ENCODE data around the gene SLCO3A1.
"Not testable (repeated sequence)": the region's sequence is repeated elsewhere in the genome, so short reads cannot be mapped to it uniquely, and the experiment has no call there.

SLCO3A1 gene

DNA sequence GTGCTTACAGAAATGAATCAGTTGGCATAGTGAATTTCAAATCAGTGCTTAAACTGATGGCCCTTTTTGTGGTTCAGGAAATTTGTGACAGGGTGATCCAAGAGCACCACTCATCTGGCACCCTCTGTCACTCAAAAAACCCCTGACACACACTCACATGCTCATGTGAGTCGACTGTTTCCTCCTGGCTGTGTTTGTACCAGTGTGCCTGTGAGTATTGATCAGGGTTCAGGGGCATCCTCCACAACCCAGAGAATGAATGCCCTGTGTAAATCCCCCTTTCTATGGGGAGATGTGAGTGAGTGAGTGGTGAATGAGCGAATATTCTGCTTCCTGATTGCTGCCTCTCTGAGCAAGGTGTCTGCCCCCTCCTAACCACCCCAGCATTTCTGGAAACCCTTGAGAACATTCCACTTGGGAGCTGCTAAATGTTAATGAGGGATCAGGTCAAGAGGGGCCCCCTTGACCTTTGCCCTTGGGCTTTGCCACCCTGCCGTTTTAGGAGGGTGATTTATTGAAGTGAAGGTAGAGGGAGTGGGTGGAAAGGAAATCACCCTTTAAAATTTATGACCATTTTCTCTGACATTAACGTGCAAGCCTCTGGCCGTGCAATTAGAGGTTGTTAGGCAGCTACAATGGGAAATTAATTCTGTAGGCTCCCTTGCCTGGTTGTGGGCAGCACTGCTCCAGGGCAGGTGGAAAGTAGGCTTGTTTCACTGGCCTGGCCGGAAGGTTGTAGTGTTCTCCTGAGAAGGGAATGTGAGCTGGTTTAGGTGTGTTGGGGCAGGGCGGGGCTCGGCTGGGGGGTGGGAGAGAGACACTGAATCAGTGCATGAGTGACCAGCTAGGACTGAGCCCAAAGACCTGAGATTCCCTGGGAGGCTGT, 87.2 kb downstream of the SLCO3A1 start:
- no peak for DNase-seq (ENCODE audit: low spot score)

DNA sequence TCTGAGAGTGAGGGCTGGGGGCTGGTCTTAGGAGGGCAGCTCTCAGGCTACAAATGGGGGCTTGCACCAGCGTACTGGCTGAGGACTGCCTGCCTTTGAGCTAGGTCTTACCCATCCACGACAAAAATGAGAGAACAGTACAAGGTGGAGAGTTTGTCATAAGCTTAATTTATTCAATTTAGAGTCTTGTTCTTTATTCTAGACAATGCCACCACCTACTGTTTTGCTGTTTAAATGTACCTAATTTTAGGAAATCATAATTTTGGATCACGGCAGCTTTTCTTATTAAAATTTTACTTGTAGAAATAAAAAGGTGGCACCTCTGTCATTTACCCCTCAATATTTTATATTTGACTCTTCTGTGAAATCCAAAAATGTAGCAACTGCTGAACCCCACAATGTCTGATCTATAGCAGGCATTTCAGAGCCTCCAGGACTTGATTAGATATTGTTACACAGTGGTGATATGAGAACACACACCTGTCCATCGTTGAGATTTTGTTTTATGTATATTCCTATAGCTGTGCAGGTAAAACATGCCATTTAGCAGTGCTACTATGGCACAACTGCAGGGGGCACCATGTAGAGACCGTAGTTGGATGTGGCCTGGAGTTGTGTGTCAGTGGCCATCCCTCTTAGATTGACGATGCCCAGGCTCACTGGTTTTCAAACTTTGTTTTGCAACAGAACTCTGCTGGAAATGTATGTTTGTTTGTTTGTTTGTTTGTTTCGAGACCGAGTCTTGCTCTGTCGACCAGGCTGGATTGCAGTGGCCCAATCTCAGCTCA, 88.6 kb downstream of the SLCO3A1 start:
- DNase-seq (ENCODE audit: low spot score): no peak

DNA sequence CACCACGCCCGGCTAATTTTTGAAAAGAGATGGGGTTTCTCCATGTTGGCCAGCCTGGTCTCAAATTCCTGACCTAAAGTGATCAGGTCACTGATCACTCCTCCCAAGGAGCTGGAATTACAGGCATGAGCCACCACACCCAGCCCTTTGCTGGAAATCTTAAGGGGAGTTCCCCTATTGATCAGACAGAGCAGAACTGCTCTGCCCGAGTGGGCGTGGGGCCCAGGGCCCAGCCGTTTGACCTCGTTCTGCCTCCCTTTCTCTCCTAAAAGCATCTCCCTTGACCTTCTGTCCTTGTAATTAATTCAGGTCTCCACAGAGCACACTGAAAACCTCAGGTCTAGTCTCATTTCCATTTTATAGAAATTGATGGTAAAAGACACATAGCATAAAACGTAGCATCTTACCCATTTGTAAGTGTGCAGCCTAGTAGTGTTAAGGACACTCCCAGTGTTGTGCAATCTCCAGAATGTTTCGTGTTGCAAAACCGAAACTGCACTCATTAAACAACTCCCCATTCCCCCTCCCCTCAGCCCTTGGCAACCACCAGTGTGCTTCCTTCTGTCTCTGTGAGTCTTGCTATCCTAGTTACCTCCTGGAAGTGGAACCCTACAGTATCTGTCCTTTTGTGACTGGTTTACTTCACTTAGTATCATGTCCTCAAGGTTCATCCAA, 89.3 kb downstream of the SLCO3A1 start:
- DNase-seq (ENCODE audit: low spot score): no peak

DNA sequence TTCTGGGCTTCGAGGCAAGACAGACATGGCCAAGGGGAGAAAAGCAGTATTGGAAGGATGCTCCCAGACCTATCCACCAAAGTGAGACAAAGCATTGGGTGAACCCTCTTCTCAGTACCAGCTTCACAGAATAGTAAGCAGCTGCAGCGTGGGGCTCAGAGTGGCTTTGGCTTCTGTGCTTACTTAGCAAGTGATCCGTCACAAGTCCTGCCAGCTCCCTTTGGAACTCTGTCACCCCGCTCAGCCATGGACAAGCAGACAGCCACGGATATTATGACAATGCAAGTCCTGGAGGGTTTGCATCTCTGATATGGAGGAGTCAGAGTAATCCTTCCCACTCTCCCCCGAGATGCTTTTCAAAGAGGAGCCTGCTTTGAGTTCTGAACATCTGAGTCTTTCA, 90.8 kb downstream of the SLCO3A1 start:
- no peak for DNase-seq (ENCODE audit: low spot score)

DNA sequence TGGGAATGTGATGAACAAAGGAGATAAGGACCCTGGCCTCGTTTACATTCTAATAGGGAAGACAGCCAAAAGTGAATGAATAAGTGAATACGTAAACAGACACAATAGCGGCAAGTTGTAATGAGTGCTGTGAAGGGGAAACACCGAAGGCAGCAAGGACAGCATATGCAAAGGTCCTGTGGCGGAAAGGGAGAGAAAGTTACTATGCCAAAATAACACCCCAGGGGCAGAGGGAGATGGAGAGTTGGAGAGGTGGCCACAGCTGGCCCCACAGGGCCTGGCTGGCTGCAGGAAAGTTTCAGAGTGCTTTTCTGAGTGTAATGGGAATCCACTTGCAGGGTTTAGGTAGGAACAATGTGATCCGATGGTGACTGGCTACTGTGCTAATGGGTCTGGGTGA, 91.9 kb downstream of the SLCO3A1 start:
- DNase-seq (ENCODE audit: low spot score): no peak

DNA sequence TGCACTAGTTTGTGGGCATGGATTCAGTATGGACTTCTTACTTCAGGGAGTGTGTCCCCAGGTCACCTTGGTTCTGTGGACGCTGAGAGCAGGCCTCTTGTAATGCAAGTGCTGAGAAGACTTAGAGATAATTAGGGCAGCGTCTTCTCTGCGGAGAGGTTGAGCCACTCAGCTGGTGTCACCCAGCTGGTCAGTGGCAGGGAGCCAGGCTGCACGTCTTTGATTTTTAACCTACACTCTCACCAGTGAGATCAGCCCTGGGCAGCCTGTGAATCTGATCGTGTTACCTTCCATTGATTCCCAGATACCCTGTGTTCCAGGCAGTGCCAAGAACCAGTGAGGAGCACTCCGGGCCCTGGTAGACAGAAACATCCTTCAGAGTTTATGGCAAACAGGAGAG, 92.6 kb downstream of the SLCO3A1 start:
- DNase-seq (ENCODE audit: low spot score): no peak

DNA sequence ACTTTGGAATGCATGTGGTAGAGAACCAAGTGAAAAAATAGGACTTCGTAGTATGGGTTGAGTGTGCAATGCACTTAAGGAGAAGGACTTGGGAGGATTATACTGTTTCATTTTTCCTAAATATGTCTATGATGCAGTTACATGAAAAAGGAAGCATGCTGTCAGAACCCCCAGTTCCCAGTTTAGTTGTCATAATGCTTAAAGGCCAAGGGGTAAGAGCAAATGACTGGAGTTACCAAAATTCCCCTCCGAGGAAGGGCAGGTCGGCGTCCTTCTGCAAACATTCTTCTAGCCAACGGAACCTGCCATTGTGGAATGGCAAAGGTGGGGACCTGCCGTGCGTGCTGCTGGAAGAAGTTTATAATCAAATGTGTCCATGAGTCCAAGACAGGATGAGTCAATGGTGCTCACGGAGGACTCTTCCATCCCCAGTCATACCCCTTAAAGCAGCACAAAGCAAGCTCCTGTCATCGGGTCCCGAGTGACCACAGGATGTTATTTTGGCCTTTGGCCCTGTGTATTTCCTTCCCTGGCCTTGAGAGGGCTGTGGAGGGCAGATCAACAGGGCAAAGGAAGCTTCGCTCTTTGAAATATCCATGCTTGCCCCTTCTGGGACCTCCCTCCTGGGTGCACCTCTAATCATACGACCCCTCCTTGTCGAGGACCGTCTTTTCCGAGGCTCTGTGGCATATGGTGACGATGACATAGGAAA, 93.2 kb downstream of the SLCO3A1 start:
- DNase-seq (ENCODE audit: low spot score): peak; percentile 35

DNA sequence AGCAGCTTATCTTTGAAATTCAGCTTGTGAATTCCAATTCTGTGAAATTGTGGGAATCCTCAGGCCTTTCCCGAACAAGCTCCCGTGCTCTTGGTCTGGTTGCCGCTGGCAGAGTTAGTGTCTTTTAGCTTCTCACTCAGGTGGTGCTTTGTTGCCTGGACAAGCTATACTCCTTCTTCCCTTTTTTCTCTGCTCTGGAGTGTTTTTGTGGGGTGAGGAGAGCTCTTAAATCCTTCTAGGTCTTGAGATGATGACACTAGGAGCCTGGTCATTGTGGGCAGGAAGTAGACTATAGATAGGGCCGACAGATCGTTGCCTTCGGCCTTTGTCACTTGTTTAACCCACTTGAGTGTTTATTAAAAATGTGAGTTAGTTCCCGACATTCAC, 93.8 kb downstream of the SLCO3A1 start:
- DNase-seq (ENCODE audit: low spot score): no peak

DNA sequence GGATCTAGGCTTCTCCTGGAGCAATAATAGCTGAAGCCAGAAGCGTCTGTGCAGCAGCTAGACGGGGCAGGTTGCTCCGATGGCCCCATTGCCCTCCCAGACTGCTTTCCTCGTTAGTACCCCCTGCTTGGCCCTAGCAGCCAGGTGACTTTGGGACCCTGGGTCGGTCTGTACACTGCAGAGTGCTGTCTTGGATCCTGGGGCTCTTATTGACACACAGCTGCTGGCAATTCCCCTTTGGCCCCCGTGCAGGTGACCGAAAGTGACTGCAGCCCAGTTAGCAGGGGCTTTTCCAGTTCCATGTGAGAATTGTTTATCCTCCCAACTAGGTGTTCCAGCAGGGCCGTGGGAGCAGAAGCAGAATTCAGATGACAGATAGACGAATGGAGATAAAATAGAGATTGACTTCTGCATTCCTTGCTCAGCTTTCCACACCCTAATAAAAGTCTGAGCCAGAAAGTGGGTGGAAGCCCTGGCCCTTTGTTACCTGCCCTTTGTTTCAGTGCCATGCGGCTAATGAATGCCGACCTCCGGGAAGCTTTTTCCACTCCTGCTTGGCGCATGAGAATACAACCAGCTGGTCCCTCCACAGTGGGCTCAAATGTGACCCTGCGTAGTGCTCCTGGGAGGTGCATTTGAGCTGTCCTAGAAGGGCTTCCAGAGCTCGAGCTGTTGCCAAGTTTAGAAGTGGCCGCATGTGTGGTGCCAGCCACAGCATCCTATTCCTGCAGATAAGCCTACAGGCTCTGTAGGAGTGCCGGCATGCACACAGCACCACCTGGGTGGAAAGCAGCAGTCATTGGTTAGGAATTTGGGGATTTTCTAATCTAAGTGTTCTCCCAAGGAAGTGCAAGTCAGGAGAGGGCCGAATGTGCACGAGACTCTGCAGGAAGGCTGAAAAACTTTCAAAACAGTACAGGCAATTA, 94.4 kb downstream of the SLCO3A1 start:
- DNase-seq (ENCODE audit: low spot score): peak; percentile 34

DNA sequence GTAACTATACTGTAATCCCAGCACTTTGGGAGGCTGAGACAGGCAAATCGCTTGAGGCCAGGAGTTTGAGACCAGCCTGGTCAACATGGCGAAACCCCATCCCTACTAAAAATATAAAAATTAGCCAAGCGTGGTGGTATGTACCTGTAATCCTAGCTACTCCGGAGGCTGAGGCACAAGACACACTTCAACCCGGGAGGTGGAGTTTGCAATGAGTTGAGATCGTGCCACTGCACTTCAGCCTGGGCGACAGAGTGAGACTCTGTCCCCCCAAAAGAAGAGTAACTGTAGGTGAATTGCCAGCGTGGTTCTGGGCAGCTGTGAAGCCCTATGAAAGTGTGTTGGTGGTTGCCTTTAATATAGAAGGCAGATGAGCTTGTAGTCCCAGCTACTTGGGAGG, 95.9 kb downstream of the SLCO3A1 start:
- DNase-seq (ENCODE audit: low spot score): no peak

DNA sequence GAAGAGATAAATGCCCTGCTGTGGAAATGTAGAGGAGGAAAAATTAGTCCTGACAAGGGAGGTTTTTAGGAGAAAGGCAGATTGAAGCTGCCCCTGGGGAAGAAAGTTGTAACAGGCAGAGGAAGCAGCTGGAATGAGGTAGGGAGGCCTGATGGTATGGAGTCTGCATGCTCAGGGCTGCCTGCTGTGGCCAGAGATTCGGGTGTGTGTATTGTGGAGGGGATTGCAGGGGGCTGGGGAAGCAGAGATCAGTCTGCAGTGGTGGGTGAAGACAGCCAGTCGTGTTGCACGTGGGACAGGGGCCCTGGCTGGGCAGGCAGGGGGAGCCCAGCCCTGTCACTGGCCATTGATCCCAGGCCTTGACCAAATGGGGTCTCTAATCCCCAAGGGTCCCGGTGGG, 96.5 kb downstream of the SLCO3A1 start:
- DNase-seq (ENCODE audit: low spot score): no peak

DNA sequence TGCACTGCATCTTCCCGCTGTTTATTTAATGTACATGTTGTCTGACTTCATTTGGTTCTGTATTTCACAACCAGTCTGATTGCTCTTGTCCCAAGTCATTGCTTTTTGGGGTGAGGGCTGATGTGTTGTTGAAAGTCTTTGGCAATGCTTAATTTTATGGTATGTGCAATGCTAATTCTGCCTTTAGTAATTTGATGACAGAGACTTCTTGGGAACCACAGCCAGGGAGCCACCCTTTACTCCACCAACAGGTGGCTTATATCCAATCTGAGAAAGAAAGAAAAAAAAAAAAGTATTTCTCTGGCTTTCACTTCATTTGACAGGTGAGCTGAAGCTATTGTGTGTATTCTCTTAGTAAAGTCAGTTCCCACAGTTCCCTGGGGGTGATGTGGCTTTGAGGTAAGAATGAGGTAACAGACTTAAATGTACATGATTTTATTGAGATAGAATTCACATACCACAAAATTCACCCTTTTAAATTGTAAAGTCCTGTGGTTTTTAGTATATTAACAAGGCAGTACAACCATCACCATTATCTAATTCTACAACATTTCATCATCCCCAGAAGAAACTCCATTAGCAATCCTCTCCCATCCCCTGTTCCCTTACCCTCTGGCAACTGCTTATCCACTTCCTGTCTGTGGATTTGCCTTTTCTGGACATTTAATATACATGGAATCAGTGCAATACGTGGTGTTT, 97.3 kb downstream of the SLCO3A1 start:
- DNase-seq (ENCODE audit: low spot score): no peak

DNA sequence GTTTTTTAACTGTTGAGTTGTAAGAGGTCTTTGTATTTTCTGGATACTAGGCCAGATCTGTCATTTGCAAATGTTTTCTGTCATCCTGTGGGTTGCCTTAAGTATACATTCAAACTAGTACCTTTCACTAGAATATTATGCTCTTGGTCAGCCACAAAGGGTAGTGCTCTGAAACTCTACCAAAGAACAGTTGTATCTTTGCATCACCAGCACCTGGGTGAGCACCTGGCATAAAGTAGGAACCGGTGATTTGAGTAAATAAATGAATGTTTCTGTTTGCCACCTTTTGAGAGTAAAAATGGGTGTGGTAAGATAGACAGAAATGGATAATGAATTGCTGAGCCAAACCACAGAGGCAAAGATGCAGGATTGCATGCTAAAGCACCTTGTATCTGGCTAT, 98.7 kb downstream of the SLCO3A1 start:
- DNase-seq (ENCODE audit: low spot score): no peak

DNA sequence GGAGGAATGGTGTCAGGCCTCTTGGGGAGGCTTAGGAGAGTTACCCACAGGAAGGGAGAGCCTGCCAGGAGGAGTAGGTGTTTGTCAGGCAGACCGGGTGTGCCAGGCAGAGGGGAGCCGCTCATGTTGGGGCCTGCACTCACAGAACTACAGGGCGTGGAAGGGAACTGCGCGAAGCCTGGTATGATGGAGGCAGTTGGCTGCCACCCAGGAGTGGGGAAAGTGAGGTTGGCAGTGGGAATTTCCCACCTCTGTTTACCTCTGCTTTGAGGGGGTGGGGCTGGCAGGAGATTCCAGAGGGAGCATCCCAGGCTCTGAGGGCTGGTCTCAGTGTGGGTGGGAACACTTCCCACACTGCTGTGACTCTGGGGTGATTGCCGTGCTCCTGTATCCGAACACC, 99.9 kb downstream of the SLCO3A1 start:
- DNase-seq (ENCODE audit: low spot score): no peak

DNA sequence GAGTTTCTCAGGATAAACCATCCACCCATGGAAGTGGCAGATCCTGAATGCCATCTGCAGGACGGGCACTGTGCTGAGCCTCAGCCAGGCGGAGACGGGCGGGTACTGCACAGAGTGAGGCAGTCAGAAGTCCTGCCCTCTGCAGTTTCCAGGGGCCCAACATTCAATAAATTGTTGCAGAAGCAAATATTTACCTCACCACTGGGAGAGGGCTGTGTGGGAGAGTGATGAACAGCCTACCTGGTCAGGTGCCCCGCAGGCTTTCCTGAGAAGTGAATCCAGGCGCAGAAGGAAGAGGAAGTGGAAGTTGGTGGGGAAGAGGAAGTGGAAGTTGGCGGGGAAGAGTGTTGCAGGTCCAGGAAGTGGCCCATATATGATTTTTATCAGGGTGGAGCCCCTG, 100.8 kb downstream of the SLCO3A1 start:
- no peak for DNase-seq (ENCODE audit: low spot score)

DNA sequence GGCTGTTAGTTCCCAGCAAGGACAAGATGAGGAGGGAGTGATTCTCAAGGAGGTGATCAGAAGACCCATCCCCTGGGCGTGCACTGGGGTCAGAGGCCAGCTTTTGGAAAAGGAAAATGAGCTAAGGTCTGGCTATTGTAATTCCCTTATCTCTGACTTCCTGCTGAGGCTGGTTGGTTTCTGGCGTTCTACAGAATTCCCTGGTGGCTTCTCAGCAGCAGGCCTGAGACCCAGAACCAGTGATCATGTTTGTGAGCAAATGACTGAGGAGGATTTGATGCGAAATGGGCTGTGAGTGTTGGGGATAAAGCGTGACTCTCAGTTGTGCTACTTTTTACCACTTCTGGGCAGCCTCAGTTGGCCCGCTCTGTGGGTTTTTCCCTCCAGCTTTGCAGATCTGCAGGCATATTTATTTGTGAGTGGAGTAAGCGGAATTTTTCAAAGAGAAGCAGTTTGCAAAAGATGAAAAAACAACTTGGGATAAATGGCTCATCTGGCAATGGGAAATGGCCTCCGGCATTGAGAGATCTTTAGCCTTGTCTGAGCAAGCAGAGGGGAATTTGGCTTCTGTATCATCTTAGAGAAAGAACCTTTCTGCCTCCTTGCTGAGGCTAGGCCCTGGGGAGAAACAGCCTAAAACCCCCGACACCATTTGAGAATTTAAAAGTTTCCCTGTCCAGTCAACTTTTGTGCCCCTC, 102.7 kb downstream of the SLCO3A1 start:
- no peak for DNase-seq (ENCODE audit: low spot score)

DNA sequence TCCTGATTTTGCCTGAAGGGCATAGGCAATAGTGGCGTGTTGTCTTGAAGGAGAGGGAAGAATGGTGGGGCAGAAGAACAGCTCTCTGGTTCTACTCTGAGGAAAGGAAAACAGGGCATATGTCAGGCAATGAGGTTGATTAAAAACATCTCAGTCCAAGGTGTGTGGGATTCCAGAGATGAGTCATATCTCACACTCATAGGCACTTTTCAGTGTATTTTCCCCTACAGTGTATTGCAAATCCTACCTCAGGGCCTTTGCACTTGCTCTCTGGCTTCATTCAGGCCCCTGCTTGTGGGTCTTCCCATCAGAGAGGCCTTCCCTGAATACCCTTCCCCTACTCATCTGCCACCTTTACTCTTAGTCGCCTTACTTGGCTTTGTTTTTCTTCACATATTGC, 107.8 kb downstream of the SLCO3A1 start:
- no peak for DNase-seq (ENCODE audit: low spot score)

DNA sequence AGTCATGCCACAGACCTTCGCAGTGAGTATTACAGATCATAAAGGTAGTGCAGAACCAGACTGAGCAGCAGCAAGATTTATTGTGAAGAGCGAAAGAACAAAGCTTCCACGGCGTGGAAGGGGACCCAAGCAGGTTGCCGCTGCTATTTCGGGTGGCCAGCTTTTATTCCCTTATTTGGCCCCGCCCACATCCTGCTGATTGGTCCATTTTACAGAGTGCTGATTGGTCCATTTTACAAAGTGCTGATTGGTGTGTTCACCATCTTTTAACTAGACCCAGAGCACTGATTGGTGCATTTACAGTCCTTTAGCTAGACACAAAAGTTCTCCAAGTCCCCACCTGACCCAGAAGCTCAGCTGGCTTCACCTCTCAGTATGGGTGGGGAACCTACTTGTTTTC, 110.2 kb downstream of the SLCO3A1 start:
- not testable (repeated sequence) for DNase-seq (ENCODE audit: low spot score)

DNA sequence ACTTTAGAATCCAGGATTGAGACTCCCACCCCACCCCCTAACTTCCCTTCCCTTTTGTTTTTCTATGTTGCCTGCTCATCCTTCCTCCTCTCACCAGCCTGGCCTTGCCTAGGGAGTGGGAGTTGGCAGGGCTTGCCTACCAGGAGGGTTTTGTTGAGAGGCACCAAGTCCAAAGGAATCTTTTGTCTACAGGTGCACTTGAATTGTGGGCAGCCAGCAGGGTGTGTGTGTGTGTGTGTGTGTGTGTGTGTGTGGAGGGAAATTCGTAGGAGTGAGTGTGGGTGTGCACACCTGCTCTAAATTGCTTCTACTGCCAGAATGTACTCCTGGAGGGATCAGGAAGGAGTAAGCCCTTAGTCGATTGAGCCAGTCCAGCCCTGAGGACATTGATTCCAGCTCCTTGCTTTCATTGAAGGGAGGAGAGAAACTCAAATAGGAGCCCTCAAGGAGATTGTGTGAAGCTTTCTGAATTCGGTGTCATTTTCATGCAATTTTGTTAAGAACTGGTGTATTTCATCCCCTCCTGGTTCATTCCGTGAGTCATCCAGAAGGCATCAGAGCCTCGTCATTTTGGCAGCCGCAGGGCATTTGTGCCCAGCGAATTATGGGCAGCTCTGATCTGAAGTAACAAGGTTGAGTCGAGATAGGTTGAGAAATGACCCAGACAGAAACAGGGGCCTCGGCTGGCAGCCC, 112.1 kb downstream of the SLCO3A1 start:
- no peak for DNase-seq (ENCODE audit: low spot score)
